ENCODE data around the gene TUBA8. TPM values are rescaled to one million over a fixed set of nuclear protein-coding genes. Genes with fewer than 3 reads are reported as not detected.
"Not testable (repeated sequence)": the region's sequence is repeated elsewhere in the genome, so short reads cannot be mapped to it uniquely, and the experiment has no call there.

Gene TUBA8
- polyA plus RNA-seq, 3 donors = 0.18 to 2.1 (median 0.27) TPM

- Mint-ChIP-seq H3K27me3 (ENCODE audit: low read depth in 3 of 3) (peaks cover 5 to 7% (median 7%) of the 10 kb centered on the region in 3 donors), H3K27ac (peak overlapping the region in 1 of 7 donors; percentile 48), H3K36me3 (no peaks in the 10 kb centered on the region), H3K4me3 (no peak overlapping the region), H3K4me1 (peaks cover 8% of the 10 kb centered on the region), H3K9me3 (no peaks in the 10 kb centered on the region)
- intact Hi-C loops (cut with micrococcal nuclease) = loop anchor here (10.0 kb wide), 2 partner anchors 327 to 987 kb away; partner anchors contain the start of gene IL17RA (in 1 of the 2)
- H2AFZ ChIP-seq (ENCODE audit: insufficient read depth, low read depth, low read length, poor library complexity, severe bottlenecking) = no peak overlapping the region
- H3K36me3 ChIP-seq (replicated peaks in 1 of 2; ENCODE audit: control insufficient read depth in 1 of 2, insufficient read depth in 2 of 2, low read length in 2 of 2) = no peaks in the 10 kb centered on the region
- no peaks in the 10 kb centered on the region for H3K27me3 ChIP-seq (ENCODE audit: control insufficient read depth in 2 of 2, insufficient read depth in 2 of 2, low read length in 2 of 2)
- 86% methylated on average over 1 of the region's 1 CpG for WGBS (ENCODE audit: insufficient coverage)
- H3K9me3 ChIP-seq (replicated peaks in 1 of 2; ENCODE audit: control insufficient read depth in 1 of 2, insufficient read depth in 1 of 2, low read length in 2 of 2) = no peaks in the 10 kb centered on the region
- H3K79me2 ChIP-seq (ENCODE audit: insufficient read depth, low read length) = peaks cover 3% of the 10 kb centered on the region
- H3K27ac ChIP-seq (ENCODE audit: low read depth in 1 of 2, low read length in 2 of 2) = no peak overlapping the region
- H3K9ac ChIP-seq (ENCODE audit: insufficient read depth, low read length, poor library complexity, severe bottlenecking) = no peak overlapping the region
- no peaks in the 10 kb centered on the region for H4K20me1 ChIP-seq (ENCODE audit: insufficient read depth, low read length)
- H3K4me2 ChIP-seq (replicated peaks; ENCODE audit: extremely low read depth, low read length, poor library complexity, severe bottlenecking) = no peak overlapping the region
- H3K4me3 ChIP-seq (replicated peaks in 1 of 3; ENCODE audit: low read depth in 2 of 3, low read length in 3 of 3) = no peak overlapping the region
- no peak for TF ChIP-seq CTCF (IDR thresholded peaks at IDR 0.05)
- peaks cover 9% of the 10 kb centered on the region in 2 donors for H3K4me1 ChIP-seq (ENCODE audit: control insufficient read depth in 1 of 2, insufficient read depth in 2 of 2, low read length in 2 of 2)
- DNase-seq = no peak
These were observed 38.7 kb upstream of the TUBA8 start for GRCh38 chr22:18071968-18072310.

GRCh38 chr22:18073467-18073866, 37.1 kb upstream of the TUBA8 start:
- no peak overlapping the region for H3K4me3 ChIP-seq (replicated peaks in 1 of 3; ENCODE audit: low read depth in 2 of 3, low read length in 3 of 3)
- Mint-ChIP-seq H3K27me3 (ENCODE audit: low read depth in 3 of 3) (peaks cover 0 to 2% (median 2%) of the 10 kb centered on the region in 3 donors), H3K4me3 (no peak overlapping the region), H3K4me1 (peaks cover 13% of the 10 kb centered on the region), H3K27ac (no peak overlapping the region), H3K9me3 (no peaks in the 10 kb centered on the region), H3K36me3 (no peaks in the 10 kb centered on the region)
- H3K27ac ChIP-seq (ENCODE audit: low read depth in 1 of 2, low read length in 2 of 2) = no peak overlapping the region
- no peak overlapping the region for H3K9ac ChIP-seq (ENCODE audit: insufficient read depth, low read length, poor library complexity, severe bottlenecking)
- H3K4me2 ChIP-seq (replicated peaks; ENCODE audit: extremely low read depth, low read length, poor library complexity, severe bottlenecking) = no peak overlapping the region
- H4K20me1 ChIP-seq (ENCODE audit: insufficient read depth, low read length) = no peaks in the 10 kb centered on the region
- no peaks in the 10 kb centered on the region for H3K36me3 ChIP-seq (replicated peaks in 1 of 2; ENCODE audit: control insufficient read depth in 1 of 2, insufficient read depth in 2 of 2, low read length in 2 of 2)
- no peak overlapping the region for H2AFZ ChIP-seq (ENCODE audit: insufficient read depth, low read depth, low read length, poor library complexity, severe bottlenecking)
- H3K9me3 ChIP-seq (replicated peaks in 1 of 2; ENCODE audit: control insufficient read depth in 1 of 2, insufficient read depth in 1 of 2, low read length in 2 of 2) = no peaks in the 10 kb centered on the region
- WGBS (ENCODE audit: insufficient coverage) = 92% methylated on average over 1 of the region's 2 CpGs
- intact Hi-C loops (cut with micrococcal nuclease) = loop anchor here (10.0 kb wide), 2 partner anchors 329 to 989 kb away; partner anchors contain the start of gene IL17RA (in 1 of the 2)
- peaks cover 14 to 19% of the 10 kb centered on the region in 2 donors for H3K4me1 ChIP-seq (ENCODE audit: control insufficient read depth in 1 of 2, insufficient read depth in 2 of 2, low read length in 2 of 2)
- H3K79me2 ChIP-seq (ENCODE audit: insufficient read depth, low read length) = peaks cover 16% of the 10 kb centered on the region
- no peaks in the 10 kb centered on the region for H3K27me3 ChIP-seq (ENCODE audit: control insufficient read depth in 2 of 2, insufficient read depth in 2 of 2, low read length in 2 of 2)
- no peak for DNase-seq
- no peak for TF ChIP-seq CTCF (IDR thresholded peaks at IDR 0.05)

- H3K4me3 ChIP-seq (replicated peaks in 1 of 3; ENCODE audit: low read depth in 2 of 3, low read length in 3 of 3); H3K36me3 Mint-ChIP-seq; H3K9me3 Mint-ChIP-seq; H3K27ac ChIP-seq (ENCODE audit: low read depth in 1 of 2, low read length in 2 of 2); H2AFZ ChIP-seq (ENCODE audit: insufficient read depth, low read depth, low read length, poor library complexity, severe bottlenecking); H3K9me3 ChIP-seq (replicated peaks in 1 of 2; ENCODE audit: control insufficient read depth in 1 of 2, insufficient read depth in 1 of 2, low read length in 2 of 2); H3K27ac Mint-ChIP-seq; H4K20me1 ChIP-seq (ENCODE audit: insufficient read depth, low read length); H3K9ac ChIP-seq (ENCODE audit: insufficient read depth, low read length, poor library complexity, severe bottlenecking); H3K36me3 ChIP-seq (replicated peaks in 1 of 2; ENCODE audit: control insufficient read depth in 1 of 2, insufficient read depth in 2 of 2, low read length in 2 of 2); H3K4me3 Mint-ChIP-seq; H3K27me3 ChIP-seq (ENCODE audit: control insufficient read depth in 2 of 2, insufficient read depth in 2 of 2, low read length in 2 of 2); H3K4me2 ChIP-seq (replicated peaks; ENCODE audit: extremely low read depth, low read length, poor library complexity, severe bottlenecking); DNase-seq; H3K27me3 Mint-ChIP-seq (ENCODE audit: low read depth in 3 of 3): not testable (repeated sequence)
- Histone ChIP-seq H3K79me2 (ENCODE audit: insufficient read depth, low read length) (peaks cover 21% of the 10 kb centered on the region), H3K4me1 (ENCODE audit: control insufficient read depth in 1 of 2, insufficient read depth in 2 of 2, low read length in 2 of 2) (peaks cover 19 to 24% of the 10 kb centered on the region in 2 donors)
- H3K4me1 Mint-ChIP-seq = peaks cover 17% of the 10 kb centered on the region
- intact Hi-C loops (cut with micrococcal nuclease) = loop anchor here (10.0 kb wide), 2 partner anchors 329 to 989 kb away; partner anchors contain the start of gene IL17RA (in 1 of the 2)
- 92% methylated on average over 3 of the region's 4 CpGs for WGBS (ENCODE audit: insufficient coverage)
These were observed 36.7 kb upstream of the TUBA8 start for GRCh38 chr22:18073927-18074326.
